ENCODE data around the gene CRYGN.

The CRYGN gene, protein sequence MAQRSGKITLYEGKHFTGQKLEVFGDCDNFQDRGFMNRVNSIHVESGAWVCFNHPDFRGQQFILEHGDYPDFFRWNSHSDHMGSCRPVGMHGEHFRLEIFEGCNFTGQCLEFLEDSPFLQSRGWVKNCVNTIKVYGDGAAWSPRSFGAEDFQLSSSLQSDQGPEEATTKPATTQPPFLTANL

DNA sequence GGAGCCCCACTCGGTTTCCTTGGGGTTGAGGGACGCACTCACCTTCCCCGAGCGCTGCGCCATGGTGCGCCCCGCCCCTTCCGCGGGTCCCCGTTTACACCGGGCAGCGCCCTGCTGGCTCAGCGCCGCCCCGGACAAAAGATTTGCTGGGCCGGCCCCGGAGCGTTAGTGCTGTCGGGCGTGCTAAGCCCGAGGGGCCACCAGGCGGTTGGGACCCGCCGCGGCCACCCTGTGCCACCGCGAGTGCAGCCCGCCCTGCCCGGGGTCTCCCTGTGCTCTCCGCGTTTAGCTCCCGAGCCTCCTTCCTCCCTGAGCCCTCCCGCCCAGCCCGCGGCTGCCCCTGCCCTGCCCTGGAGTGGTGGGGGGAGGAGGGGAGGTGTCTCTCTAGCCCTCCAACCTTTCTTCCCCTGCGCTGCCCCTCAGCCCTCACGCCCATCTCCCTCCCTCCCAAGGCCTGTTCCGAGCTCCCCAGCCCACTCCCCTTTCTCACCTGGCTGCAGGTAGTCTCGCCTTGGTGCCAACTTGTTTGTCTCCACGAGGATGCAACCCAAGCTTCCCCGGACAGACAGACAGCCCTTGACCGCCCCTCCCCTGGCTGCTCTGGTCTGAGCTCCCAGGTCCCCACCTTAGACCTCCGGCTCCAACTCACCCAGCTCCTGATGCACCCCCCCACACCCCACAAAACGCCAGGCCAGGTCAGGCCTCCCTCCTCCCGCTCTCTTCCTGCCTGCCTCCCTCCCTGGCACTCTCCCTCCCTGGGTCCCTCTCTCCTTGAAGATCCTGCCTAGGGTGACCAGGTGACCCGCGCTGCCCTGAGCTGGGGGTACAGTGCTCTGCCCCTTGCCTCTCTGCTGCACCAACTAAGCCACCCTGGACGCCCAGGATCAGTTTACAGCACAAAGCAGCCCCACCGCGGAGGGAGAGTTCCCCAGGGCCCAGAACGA, at the start of gene CRYGN:
Gene CRYGN (minus strand): TSS at position 287 of the 944 bp plus-strand sequence. CDS start 224 bp downstream, at position 63.
- DNase-seq = peak in 1 of 4 experiments; percentile 21

DNA sequence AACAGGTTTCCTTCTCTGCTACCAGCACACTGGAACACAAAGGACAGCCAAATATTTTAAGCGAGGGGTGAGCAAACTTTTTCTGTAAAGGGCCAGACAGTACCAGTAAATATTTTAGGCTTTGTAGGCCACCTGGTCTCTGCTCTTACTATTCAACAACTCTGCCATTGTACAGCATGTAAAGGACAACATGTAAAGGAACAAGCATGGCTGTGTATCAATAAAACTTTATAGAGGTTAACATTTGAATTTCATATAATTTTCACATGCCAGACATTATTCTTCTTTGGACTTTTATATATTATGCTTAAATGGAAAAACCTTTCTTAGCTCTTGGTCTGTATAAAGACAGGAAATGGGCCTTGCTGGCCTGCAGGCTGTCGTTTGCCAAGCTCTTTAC, 49.6 kb upstream of the CRYGN start:
- DNase-seq = no peak

DNA sequence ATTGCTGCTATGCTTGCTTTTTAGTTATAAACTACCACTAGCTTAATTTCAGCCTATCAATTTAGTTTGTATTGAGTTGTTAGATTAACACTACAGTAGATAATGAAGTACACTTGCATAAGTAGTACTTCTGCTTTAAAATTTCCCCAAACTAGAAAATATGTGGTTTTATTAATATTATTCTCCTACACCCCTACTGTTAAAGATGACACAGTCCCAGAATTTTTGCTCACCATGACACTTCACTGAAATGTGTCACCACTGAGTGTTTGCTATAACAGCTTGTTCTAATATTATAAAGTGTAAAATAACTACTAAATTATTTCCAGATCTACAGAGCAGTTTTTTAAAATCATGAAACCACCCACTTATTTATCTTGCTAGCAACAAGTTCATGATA, 48.2 kb upstream of the CRYGN start:
- no peak for DNase-seq

DNA sequence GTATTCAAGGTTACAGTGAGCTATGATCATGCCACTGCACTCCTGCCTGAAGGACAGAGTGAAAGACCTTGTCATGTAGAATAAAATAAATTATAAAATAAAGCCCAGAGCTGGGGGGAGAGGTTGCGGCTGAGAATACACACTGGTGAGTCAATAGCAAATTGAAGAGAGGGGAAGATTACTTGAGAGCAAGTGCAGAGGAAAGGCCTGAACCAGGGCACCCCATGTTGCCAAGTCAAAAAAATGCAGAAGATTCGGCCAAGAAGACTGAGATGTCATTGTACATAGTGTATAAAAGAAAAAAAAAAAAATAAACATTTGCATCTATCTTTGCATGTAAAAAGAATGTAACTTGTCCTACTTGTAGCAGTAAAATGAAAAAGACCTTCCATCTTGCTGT, 47.3 kb upstream of the CRYGN start:
- no peak for DNase-seq

DNA sequence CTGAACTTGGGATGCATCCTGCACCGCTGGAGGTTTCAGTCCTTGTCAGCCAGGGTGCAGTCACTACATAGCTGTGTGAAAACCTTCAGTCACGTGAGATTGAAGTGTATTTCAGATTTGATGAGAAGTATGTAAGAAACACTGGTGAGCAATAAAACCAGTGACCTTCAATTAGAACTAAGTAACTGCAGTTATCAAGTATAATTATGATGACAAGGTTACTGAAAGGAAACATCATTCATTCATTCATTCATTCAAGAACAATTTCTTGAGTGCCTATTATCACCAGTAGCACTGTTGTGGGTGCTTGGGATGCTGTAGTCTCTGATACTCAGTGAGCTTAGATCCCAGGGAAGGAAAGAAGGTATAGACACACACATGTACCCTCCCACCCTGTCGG, 46.1 kb upstream of the CRYGN start:
- no peak for DNase-seq

DNA sequence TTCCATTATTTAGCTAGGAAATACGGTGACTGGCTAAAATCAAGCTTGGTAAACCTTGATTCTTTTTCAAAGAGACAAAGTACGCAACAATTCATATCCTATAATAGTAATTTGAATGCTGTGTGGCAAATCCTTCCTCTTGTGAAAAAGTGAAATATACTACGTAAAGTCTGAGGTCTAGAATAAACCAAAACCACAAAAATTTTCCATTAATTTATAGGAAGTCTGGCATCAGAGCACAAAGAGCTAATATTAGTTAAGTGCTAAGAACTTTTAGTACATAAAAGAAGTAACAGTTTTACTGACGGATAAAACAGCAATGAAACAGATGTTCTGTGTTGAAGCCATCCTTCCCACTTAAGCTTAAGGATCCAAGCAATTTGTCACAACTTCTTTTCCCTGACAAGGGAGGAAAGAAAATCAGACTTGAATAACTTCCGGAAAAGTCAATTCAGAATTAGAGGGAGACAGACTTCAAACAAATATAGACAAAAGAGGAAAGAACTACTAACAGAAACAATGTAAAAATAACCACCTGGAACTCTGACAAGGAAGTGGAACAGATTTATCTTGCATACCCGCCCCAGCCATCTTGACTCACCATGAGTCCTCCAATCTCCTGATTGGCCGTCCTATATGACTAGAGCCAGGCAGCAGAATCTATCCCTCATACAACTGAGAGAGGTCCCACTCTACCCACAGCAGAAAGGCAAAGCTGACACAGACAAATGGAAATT, 45.2 kb upstream of the CRYGN start:
- no peak for DNase-seq

DNA sequence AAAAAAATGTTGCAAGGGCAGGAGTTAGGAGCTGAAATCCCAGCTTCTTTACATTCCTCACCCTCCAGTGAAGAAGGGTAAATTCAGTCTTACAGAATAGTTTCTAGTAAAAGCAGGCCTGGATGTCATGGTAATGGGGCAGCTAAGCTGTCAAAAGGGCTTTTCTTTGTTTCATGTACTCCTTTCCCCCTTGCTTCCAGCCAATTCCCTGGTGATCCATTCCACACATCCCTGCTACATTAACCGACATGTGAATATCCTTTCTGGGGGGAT, 43.7 kb upstream of the CRYGN start:
- no peak for DNase-seq

DNA sequence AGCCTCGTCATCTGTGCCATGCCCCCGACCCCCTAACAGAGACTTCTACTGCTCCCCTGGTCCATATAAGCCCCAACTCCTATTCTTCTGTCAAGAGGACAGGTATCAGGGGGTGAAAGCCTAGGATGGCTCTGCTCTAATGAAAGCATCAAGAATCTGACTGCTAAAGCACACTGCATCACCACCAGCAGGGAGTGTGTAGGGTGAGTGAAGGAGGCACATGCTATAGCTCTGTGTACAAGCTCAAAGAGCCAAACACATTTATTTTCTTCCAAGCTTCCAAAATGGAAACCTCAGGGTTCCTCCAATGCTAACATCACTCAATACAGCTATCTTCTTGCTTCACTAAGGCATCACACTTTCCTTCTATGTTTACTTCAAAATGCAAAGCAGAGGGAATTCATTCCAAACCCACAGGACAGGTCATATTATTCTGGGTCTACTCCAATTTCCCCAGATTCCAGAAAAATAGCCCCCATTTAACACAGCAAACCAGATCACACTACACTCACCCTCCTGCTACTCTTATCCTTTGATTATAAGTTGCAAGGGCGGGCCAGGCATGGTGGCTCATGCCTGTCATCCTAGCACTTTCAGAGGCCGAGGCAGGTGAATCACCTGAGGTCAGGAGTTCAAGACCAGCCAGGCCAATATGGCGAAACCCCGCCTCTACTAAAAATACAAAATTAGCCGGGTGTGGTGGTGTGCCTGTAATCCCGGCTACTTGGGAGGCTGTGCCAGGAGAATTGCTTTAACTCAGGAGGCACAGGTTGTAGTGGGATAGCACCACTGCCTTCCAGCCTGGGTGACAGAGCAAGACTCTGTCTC, 43.2 kb upstream of the CRYGN start:
- no peak for DNase-seq

DNA sequence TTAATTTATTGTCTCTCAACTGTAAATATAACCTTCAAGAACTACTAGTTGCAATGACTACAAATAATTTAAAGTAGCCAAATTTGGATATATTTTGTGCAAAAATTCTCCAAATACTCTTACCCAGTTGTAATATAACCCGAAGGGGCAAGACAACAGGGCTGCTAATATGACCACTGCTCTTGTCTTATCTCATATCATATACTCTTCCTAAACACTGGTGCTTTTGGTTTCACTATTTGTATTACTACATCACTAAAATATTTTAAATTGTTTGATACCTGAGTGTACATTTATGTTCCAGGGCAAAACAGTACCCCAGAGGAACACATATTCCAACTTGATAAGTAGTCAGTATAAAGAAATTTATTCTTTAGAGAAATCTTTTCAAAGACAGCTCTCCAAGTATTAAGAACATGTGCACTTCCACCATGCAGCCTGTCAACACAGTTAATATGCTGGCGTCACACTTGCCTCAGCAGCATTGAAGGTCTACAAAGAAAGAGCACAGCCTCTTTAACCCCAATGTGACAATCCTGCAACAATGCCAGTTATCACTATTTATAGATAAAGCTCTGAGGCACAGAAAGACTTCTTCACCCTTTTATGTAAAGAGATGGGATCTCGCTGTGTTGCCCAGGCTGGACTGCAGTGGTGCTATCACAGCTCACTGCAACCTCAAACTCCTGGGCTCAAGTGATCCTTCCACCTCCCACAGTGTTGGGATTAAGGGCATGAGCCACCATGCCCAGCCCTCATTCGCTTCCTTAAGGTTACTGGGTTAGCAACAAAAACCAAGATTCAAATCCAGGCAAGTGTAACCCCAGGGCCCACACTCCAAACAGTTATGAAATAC, 41.9 kb upstream of the CRYGN start:
- DNase-seq = no peak

DNA sequence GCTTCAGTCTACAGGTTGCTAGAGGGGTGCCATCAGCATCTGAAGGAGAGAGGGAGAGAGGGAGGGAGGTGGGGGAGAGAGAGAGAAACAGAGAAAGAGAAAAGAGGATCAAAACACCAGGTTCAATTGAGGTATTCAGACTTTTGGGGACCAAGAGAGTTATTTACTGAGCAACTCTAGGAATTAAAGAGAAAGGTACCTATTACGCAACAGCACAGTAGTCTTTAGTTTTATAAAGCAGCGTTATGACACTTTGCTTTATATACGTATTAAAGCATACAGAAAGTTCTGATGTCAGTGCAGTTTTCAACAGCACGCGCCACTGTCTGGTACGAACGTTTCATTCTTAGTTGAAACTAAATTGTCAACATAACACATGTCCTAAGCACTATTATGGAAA, 37.9 kb upstream of the CRYGN start:
- DNase-seq = no peak

DNA sequence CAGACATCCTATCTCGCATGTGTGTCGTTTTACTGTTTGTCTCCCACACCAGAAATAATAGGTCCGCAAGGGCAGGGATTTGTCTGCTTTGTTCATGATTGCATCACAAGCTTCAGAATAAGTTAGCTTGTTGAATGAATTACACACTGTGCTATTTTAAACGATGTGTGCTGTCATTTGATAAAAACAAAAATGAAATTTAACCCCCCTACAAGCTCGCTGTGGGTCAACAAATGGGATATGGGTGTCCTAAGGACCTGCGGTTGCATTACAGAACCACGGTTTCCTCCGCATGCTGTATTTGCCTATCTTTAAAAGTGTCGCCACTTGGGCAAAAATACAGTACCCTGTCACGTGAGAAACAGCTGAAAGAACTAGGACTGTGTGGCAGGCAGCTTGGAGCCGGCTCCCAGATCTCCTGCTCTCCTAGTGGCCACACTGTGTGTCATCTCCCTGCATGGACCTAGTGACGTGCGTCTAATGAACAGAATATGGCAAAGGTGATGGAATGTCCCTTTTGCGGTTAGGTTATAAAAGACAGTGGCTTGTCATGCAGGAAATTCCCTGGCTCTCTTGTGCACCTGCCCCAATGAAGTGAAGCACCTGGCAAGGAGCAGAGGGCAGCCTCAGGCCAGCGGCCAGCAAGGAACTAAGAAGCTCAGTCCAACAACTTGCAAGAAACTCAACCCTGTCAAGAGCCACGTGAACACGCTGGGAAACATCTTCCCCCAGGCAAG, 32.9 kb upstream of the CRYGN start:
- no peak for DNase-seq

DNA sequence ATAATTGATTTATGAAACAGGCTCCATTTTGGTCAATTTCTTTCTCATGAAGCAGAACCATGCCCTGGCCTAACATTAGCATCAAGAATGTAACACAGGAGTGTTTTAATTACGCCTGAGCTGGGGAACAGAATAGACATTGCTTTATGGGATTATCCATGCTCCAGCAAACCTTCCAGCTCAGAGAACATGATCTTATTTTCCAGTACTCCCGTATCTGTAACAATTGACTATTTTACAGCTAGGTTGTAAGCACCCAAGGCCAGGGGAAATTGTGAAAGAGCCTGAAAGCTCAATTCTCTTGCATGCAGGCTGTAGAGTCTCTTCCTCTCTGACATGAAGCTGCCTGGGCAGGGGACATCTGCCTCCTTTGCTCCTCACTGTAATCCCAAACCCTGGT, 30.8 kb upstream of the CRYGN start:
- no peak for DNase-seq

DNA sequence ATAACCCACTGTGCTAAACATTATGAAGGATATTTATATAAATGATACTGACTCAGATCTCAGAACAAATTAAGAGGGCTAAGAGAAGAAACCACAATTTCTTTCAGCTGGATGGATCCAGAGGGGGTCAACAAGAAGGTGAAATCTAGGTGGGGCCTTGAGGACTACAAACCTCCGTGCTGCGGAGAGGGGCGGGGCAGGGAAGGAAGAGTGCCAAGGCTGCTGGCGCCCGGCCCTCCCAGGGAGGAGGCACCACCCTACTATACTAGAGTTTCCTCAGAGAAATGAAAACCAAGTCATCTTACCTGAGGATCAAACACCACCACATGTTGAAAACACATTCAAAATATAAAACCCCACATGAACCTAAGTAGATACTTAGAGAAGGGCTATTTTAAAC, 29.3 kb upstream of the CRYGN start:
- no peak for DNase-seq

DNA sequence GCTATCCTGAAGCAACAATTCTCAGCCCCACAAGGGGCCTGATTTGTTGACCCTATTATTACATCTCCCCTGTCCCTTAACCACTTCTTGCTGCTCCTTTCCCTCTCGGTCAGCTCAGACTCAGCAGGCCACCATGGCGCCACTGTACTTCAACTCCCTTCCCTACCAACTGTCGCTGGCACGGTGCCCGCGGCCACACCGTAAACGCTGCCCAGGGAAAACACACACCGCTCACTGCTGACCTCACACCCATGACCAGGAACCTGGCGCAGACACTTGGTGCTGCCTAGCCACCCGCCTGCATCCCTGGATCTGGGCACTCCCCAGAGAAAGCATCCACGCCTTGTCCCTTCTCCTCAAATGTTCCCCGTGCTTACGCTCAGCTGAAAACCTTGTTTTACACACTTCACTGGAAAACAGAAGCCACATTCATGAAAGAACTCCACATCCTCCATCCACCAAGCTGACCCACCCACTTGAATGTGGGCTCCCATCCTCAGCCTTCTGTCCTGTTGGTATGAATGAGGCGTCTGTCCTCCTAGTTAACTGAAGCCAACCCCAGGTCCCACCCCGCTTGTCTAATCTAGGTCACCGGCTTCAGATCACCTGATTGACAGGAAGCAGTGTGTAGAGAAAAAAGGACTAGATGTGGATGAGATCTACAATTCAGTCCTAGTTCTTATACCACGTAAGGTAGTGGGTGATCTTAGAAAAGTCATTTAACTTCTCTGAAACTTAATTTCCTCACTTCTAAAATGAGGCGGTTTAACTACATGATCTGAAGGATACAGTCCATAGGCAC, 28.5 kb upstream of the CRYGN start:
- DNase-seq = no peak

DNA sequence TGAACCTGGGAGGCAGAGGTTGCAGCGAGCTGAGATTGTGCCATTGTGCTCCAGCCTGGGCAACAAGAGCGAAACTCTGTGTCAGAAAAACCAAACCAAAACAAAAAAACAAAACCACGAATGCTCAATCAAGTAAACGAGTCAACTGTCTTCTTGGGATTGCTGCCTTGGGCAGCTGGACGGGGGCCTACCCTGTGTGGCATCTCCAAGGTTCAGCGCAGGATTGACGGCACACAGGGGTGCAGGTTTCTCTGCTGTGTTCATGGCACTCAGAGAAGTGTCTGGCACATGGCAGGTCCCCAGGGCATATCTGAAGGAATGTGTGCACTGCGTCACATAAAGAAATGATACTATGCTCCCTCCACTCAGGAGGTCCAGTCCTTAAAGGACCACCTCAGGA, 25.2 kb upstream of the CRYGN start:
- no peak for DNase-seq

DNA sequence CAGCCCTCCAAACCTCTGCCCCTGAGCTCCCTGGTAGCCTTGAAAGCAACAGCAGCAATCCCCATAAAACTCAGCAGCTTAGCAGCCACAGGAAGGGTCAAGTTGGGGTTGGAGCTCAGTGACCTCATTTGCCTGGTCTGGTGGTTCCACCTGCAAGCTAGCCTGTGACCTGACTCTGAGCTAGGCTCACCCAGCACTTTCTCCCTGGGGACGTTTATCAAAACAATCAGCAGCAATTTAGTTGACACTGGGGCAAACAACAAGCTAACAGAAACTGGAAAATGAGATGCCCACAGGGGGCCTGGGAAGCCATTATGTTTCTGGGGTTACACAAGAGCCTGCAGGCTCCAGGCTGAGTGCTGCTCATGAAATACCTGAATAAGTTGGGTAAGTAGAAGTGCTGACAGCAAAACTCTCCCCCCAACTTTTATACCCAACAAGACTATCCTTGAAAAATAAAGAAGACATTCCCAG, 22.4 kb upstream of the CRYGN start:
- no peak for DNase-seq

DNA sequence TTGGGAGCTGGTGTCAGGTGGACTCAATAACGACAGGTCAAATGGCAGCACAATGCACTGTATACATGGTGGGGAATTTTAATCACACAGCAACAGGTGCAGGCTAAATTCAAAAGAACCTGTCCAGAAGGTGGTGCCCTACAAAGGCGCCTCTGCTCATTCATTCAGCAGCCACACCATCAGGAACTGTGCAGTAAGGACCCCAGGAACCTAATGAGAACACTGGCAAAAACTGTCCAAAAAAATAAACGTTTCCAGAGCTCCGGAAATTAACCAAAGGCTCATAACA, 21.9 kb upstream of the CRYGN start:
- DNase-seq = no peak

DNA sequence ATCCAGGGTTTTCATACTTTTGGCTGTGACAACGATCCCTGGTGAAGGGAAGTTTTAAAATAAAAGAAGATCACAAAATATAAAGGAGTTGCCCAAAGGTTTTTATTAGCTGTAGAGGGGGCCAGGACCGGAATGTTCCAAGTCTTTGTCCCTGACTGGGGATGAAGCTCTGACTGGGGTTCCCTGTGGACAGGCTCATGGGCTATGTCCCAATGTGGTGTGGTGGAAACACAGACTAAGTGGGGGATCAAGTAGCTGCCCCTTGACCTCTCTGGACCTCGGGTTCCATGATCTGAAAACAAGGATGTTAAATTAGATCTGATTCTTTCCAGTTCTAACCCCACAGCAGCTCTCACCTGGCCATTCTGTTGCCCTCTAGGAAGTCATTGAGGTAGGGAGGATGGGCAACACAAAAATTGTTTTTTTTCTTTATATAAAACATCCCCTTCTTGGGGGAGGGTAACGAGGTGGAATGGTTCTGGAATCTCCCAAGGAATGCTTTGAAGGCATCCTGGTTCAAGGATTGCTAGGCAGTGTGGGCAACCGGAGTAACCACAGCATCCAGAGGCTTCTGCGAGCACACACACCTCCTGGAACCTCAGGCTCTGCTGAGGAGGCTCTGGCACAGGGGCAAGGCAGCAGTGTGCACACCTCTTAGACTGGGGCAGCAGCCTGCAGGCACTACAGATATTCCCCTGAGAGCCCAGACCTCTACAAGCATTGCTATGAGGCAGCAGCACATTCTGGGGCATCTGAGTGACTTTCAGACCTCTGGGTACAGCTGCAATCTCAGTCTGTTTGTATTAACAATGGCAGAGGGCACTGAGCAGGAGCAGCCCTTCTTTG, 21.4 kb upstream of the CRYGN start:
- no peak for DNase-seq

DNA sequence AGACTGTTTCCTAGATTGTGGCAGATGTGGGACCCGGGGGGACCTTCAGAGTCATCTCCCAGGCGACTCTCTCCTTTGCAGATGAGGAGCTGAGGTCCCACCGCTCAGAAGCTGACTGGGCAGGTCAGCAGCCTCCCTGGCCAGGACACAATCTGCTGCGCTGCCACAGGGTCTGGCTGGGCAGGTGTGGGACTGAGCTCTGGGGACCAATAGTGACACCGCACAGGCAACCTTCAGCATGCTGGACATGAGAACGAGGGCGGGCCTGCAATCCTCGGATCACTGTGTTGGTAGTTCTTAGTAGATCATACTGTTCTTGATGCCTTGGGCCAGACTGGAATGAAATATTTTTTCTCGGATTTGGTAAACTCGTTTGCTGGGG, 20.5 kb upstream of the CRYGN start:
- no peak for DNase-seq
